KBM-7 (cell line): Measurements from ENCODE around the gene TLX1.

ENCODE experiments used
- DNase-seq: peaks from one replicate; pipeline ENCODE4 v3.0.0-alpha.2; 2015
- in situ Hi-C: fragments of 300-500 bp; cut with MboI; formaldehyde crosslinking; loops from 2 replicates; pipeline ENCODE4 v1.14.3; 2020; ENCODE audit warnings: low sequenced_read_pairs, low pct_unique_long_range_greater_than_20kb, mixed read lengths

TLX1 gene

GRCh38 chr10:101131962-101132635, 999 bp downstream of the TLX1 start:
- in situ Hi-C loops: no loop called here
- no peak for DNase-seq

GRCh38 chr10:101132636-101133473, 1.8 kb downstream of the TLX1 start:
- peak; percentile 18 for DNase-seq
- in situ Hi-C loops: no loop called here

- peak; percentile 28 for DNase-seq
- in situ Hi-C loops: no loop called here
These were observed 2.6 kb downstream of the TLX1 start for GRCh38 chr10:101133489-101134298.

GRCh38 chr10:101134299-101135127, 3.4 kb downstream of the TLX1 start:
- no peak for DNase-seq

GRCh38 chr10:101135141-101136006, 4.3 kb downstream of the TLX1 start:
- in situ Hi-C loops: no loop called here
- DNase-seq: peak; percentile 79

More at GRCh38 chr10:101134299-101135127, 3.4 kb downstream of the TLX1 start:
- in situ Hi-C loops: no loop called here

GRCh38 chr10:101136007-101136707, 5.1 kb downstream of the TLX1 start:
- DNase-seq: peak; percentile 38
- in situ Hi-C loops: no loop called here

GRCh38 chr10:101136708-101137121, 5.6 kb downstream of the TLX1 start:
- DNase-seq: no peak

GRCh38 chr10:101137271-101137670, 6.2 kb downstream of the TLX1 start:
- no peak for DNase-seq
- in situ Hi-C loops: no loop called here

More at GRCh38 chr10:101136708-101137121, 5.6 kb downstream of the TLX1 start:
- in situ Hi-C loops: no loop called here

GRCh38 chr10:101138788-101139420, 7.8 kb downstream of the TLX1 start:
- DNase-seq: no peak
- in situ Hi-C loops: no loop called here

GRCh38 chr10:101139421-101139911, 8.4 kb downstream of the TLX1 start:
- in situ Hi-C loops: no loop called here
- no peak for DNase-seq

- no peak for DNase-seq
- in situ Hi-C loops: no loop called here
These were observed 9.2 kb downstream of the TLX1 start for GRCh38 chr10:101140084-101140949.

GRCh38 chr10:101140950-101141615, 10.0 kb downstream of the TLX1 start:
- no peak for DNase-seq
- in situ Hi-C loops: no loop called here

- peak; percentile 90 for DNase-seq
- in situ Hi-C loops: no loop called here
These were observed 10.8 kb downstream of the TLX1 start for GRCh38 chr10:101141616-101142532.

- in situ Hi-C loops: no loop called here
- no peak for DNase-seq
These were observed 11.6 kb downstream of the TLX1 start for GRCh38 chr10:101142533-101143344.
